ENCODE results near the gene SLC24A3. TPM values are rescaled to one million over a fixed set of nuclear protein-coding genes. Genes with fewer than 3 reads are reported as not detected.

Gene SLC24A3
- total and polyA plus RNA-seq, 7 donors, result 0.92 to 20.8 (median 13.5) TPM

- Histone ChIP-seq H3K27ac (peak overlapping the region in 3 of 4 donors; percentile 54 to 82 (median 79)), H3K4me1 (peaks cover 0 to 46% (median 39%) of the 10 kb centered on the region in 4 donors), H3K36me3 (no peaks in the 10 kb centered on the region), H3K9me3 (no peaks in the 10 kb centered on the region), H3K4me3 (peak overlapping the region in 3 of 4 donors; percentile 7 to 27 (median 14)), H3K27me3 (no peaks in the 10 kb centered on the region)
- intact Hi-C loops (cut with DNase I), result loop anchor here (5.0 kb wide), 2 partner anchors 49 to 144 kb away; no protein-coding TSS in a partner anchor
- DNase-seq, result peak; percentile 79
- TF ChIP-seq EP300 (IDR thresholded peaks at IDR 0.05) (peak in 3 of 4 donors; percentile 58 to 84 (median 79)), POLR2A (IDR thresholded peaks at IDR 0.05) (no peak), POLR2AphosphoS5 (IDR thresholded peaks at IDR 0.05) (peak; percentile 83 to 98 (median 90))
- 76 to 84% methylated on average over 12 of the region's 12 CpGs for WGBS, 2 donors
These were observed 20.8 kb downstream of the SLC24A3 start for GRCh38 chr20:19232997-19233794.

- DNase-seq, result no peak
- H3K9me3 ChIP-seq, result no peaks in the 10 kb centered on the region
- no peaks in the 10 kb centered on the region for H3K36me3 ChIP-seq
- no peaks in the 10 kb centered on the region for H3K27me3 ChIP-seq
- intact Hi-C loops (cut with DNase I), result no loop called here
- TF ChIP-seq EP300 (IDR thresholded peaks at IDR 0.05) (no peak), CTCF (IDR thresholded peaks at IDR 0.05) (no peak), POLR2A (IDR thresholded peaks at IDR 0.05) (no peak), POLR2AphosphoS5 (IDR thresholded peaks at IDR 0.05) (no peak)
- peaks cover 0 to 38% (median 31%) of the 10 kb centered on the region in 4 donors for H3K4me1 ChIP-seq
- WGBS, 2 donors, result 84 to 86% methylated on average over 7 of the region's 7 CpGs
- no peak overlapping the region for H3K4me3 ChIP-seq
- H3K27ac ChIP-seq, result no peak overlapping the region
These were observed 24.1 kb downstream of the SLC24A3 start for GRCh38 chr20:19236371-19237055.

GRCh38 chr20:19241440-19241839, 29.0 kb downstream of the SLC24A3 start:
- no peak for DNase-seq
- 47 to 76% methylated on average over 13 of the region's 13 CpGs for WGBS, 2 donors
- intact Hi-C loops (cut with DNase I), result no loop called here
- Histone ChIP-seq H3K9me3 (no peaks in the 10 kb centered on the region), H3K27me3 (no peaks in the 10 kb centered on the region), H3K36me3 (no peaks in the 10 kb centered on the region), H3K4me1 (no peaks in the 10 kb centered on the region), H3K4me3 (no peak overlapping the region), H3K27ac (no peak overlapping the region)
- TF ChIP-seq POLR2AphosphoS5 (IDR thresholded peaks at IDR 0.05) (no peak), CTCF (IDR thresholded peaks at IDR 0.05) (no peak), POLR2A (IDR thresholded peaks at IDR 0.05) (no peak), EP300 (IDR thresholded peaks at IDR 0.05) (no peak)

GRCh38 chr20:19244291-19244690, 31.8 kb downstream of the SLC24A3 start:
- Histone ChIP-seq H3K9me3 (no peaks in the 10 kb centered on the region), H3K4me1 (peaks cover 0 to 2% (median under 1%) of the 10 kb centered on the region in 4 donors), H3K27ac (no peak overlapping the region), H3K36me3 (no peaks in the 10 kb centered on the region), H3K27me3 (no peaks in the 10 kb centered on the region), H3K4me3 (no peak overlapping the region)
- no peak for TF ChIP-seq POLR2AphosphoS5 (IDR thresholded peaks at IDR 0.05)
- no peak for TF ChIP-seq EP300 (IDR thresholded peaks at IDR 0.05)
- TF ChIP-seq CTCF (IDR thresholded peaks at IDR 0.05), result no peak
- TF ChIP-seq POLR2A (IDR thresholded peaks at IDR 0.05), result no peak
- intact Hi-C loops (cut with DNase I), result no loop called here
- WGBS, 2 donors, result 91 to 93% methylated on average over 8 of the region's 8 CpGs
- no peak for DNase-seq

Data from sigmoid colon (tissue), 7 donors.